Stimulated activated CD4-positive, alpha-beta T cell treated with anti-CD3 and anti-CD28 coated beads, Interleukin-15, amount 100 ng/mL, for 48 hours (primary cell): ENCODE data around the gene SMTNL1.
"Not testable (repeated sequence)": the region's sequence is repeated elsewhere in the genome, so short reads cannot be mapped to it uniquely, and the experiment has no call there.

Source experiments
- DNase-seq, 2 donors: peaks; one replicate each; pipeline ENCODE4 v3.0.0-alpha.2; 2020; ENCODE audit warnings: low read depth in 2 of 2

The SMTNL1 gene

GRCh38 chr11:57508341-57509170 is 28.8 kb upstream of the SMTNL1 start:
- DNase-seq, result no peak

- no peak for DNase-seq
Measured at GRCh38 chr11:57511741-57512430, 25.5 kb upstream of the SMTNL1 start.

- DNase-seq, result no peak
Measured at GRCh38 chr11:57512646-57513451, 24.5 kb upstream of the SMTNL1 start.

GRCh38 chr11:57513452-57513795 is 24.0 kb upstream of the SMTNL1 start:
- no peak for DNase-seq

GRCh38 chr11:57513911-57514537 is 23.4 kb upstream of the SMTNL1 start:
- no peak for DNase-seq

GRCh38 chr11:57514538-57515331 is 22.7 kb upstream of the SMTNL1 start:
- peak; percentile 20 to 35 for DNase-seq

GRCh38 chr11:57515332-57516060 is 21.9 kb upstream of the SMTNL1 start, which contains the start of gene SLC43A1:
Gene SLC43A1 (minus strand): TSS chr11:57515702. CDS start chr11:57514111, 1,591 bp downstream.
- peak in 1 of 2 donors; percentile 19 for DNase-seq

- DNase-seq, result no peak
Measured at GRCh38 chr11:57516061-57516443, 21.3 kb upstream of the SMTNL1 start.

- DNase-seq, result no peak
Measured at GRCh38 chr11:57521116-57521515, 16.3 kb upstream of the SMTNL1 start.

GRCh38 chr11:57523419-57523818 is 14.0 kb upstream of the SMTNL1 start:
- no peak for DNase-seq

- DNase-seq, result peak; percentile 41 to 67
Measured at GRCh38 chr11:57527056-57527631, 10.3 kb upstream of the SMTNL1 start.

GRCh38 chr11:57529012-57529411 is 8.4 kb upstream of the SMTNL1 start:
- no peak for DNase-seq

GRCh38 chr11:57530215-57530595 is 7.2 kb upstream of the SMTNL1 start:
- peak in 1 of 2 donors; percentile 4 for DNase-seq

- peak; percentile 90 to 93 for DNase-seq
Measured at GRCh38 chr11:57530596-57531507, 6.5 kb upstream of the SMTNL1 start, which contains the start of gene TIMM10. Gene TIMM10 (minus strand): TSS chr11:57530754. CDS start chr11:57530189, 565 bp downstream.

GRCh38 chr11:57534449-57534848 is 2.9 kb upstream of the SMTNL1 start:
- not testable (repeated sequence) for DNase-seq

GRCh38 chr11:57539342-57539741 is 1.9 kb downstream of the SMTNL1 start:
- DNase-seq, result no peak

GRCh38 chr11:57541169-57541568 is 3.8 kb downstream of the SMTNL1 start:
- no peak for DNase-seq

GRCh38 chr11:57542582-57542981 is 5.2 kb downstream of the SMTNL1 start:
- DNase-seq, result no peak

- DNase-seq, result no peak
Measured at GRCh38 chr11:57543593-57543992, 6.2 kb downstream of the SMTNL1 start.
